Endothelial cell of umbilical vein (primary cell): ENCODE data around the gene SERPINA3. TPM values are rescaled to one million over a fixed set of nuclear protein-coding genes. Genes with fewer than 3 reads are reported as not detected.

Experiments
- BruUV-seq: library from RNA; stranded (reverse); fragments of 400-500 nt; replicated peaks from 2 replicates; lab custom pipeline; 2021; lab: Mats Ljungman, UMichigan
- CTCF ChIA-PET: fragments of 300-600, 350-600 bp; sonication (Branson Sonifier 250); formaldehyde crosslinking; loops from one replicate; lab custom pipeline; 2021; ENCODE audit warnings: antibody characterized with exemption, inconsistent platforms; lab: Charles Lee
- POLR2A ChIA-PET: fragments of 300-600, 350-600 bp; sonication (Branson Sonifier 250); formaldehyde crosslinking; loops from one replicate; lab custom pipeline; 2021; ENCODE audit warnings: antibody characterized with exemption, inconsistent platforms; lab: Charles Lee
- DNase-seq: peaks from one replicate; pipeline ENCODE4 v3.0.0-alpha.2; 2011; ENCODE audit warnings: low read depth, low spot score
- FAIRE-seq: peaks from 2 replicates; lab custom pipeline; 2011; peaks lifted over from hg19 to GRCh38; lab: Jason Lieb, UNC
- H2AFZ ChIP-seq: 2 replicates; pipeline ENCODE4 v1.6.0; 2012; ENCODE audit warnings: low read depth, low read length, control low read depth, inconsistent platforms
- H3K27ac ChIP-seq: 2 replicates; pipeline ENCODE4 v1.5.1; 2011; ENCODE audit warnings: low read depth, mild to moderate bottlenecking, control low read depth, low read length, moderate library complexity; ENCODE audit not compliant: insufficient read depth
- H3K27me3 ChIP-seq, 2 experiments: 2 replicates each; pipeline versions ENCODE4 v1.6.0 to v1.6.1; 2011; ENCODE audit warnings: low read length in 2 of 2, mixed read lengths in 1 of 2; ENCODE audit not compliant: control insufficient read depth in 2 of 2, insufficient read depth in 2 of 2
- H3K36me3 ChIP-seq, 2 experiments: 2 replicates in 1 of 2; 3 replicates in 1 of 2; pipeline ENCODE4 v1.5.1; 2011; ENCODE audit warnings: low read length in 2 of 2, mild to moderate bottlenecking in 1 of 2, moderate library complexity in 1 of 2; ENCODE audit not compliant: control insufficient read depth in 2 of 2, insufficient read depth in 2 of 2; ENCODE audit errors: extremely low read depth in 1 of 2
- H3K4me1 ChIP-seq: 3 replicates; pipeline ENCODE4 v1.5.1; 2011; ENCODE audit warnings: mild to moderate bottlenecking, low read length; ENCODE audit not compliant: control insufficient read depth, insufficient read depth; ENCODE audit errors: extremely low read depth
- H3K4me2 ChIP-seq: 2 replicates; pipeline ENCODE4 v1.6.1; 2011; ENCODE audit warnings: low read length, control low read depth, mixed read lengths; ENCODE audit not compliant: insufficient read depth
- H3K4me3 ChIP-seq, 3 experiments: fragments of 200-600 bp in 1 of 3; sonication (generic), shearing (Covaris generic) in 1 of 3; replicated peaks in 1 of 3; 2 replicates each; pipeline ENCODE4 v1.5.1; 2011 to 2016; ENCODE audit warnings: control low read depth in 3 of 3, low read length in 3 of 3, mild to moderate bottlenecking in 2 of 3, inconsistent platforms in 1 of 3, low read depth in 1 of 3, moderate library complexity in 1 of 3; ENCODE audit not compliant: insufficient read depth in 1 of 3
- H3K79me2 ChIP-seq: 2 replicates; pipeline ENCODE4 v1.6.0; 2012; ENCODE audit warnings: low read length, inconsistent platforms; ENCODE audit not compliant: control insufficient read depth, insufficient read depth
- H3K9ac ChIP-seq: replicated peaks from 2 replicates; pipeline ENCODE3; 2011; ENCODE audit warnings: low read length, control low read depth; ENCODE audit not compliant: insufficient read depth; ENCODE audit errors: extremely low read depth
- H3K9me1 ChIP-seq: replicated peaks from 3 replicates; pipeline ENCODE4 v1.6.0; 2011; ENCODE audit warnings: mild to moderate bottlenecking, low read length; ENCODE audit not compliant: control insufficient read depth, insufficient read depth; ENCODE audit errors: extremely low read depth
- H3K9me3 ChIP-seq: replicated peaks from 2 replicates; pipeline ENCODE4 v1.5.1; 2012; ENCODE audit warnings: low read length, inconsistent platforms; ENCODE audit not compliant: control insufficient read depth, insufficient read depth
- H4K20me1 ChIP-seq: replicated peaks from 2 replicates; pipeline ENCODE3; 2011; ENCODE audit warnings: mild to moderate bottlenecking, low read length; ENCODE audit not compliant: control insufficient read depth, insufficient read depth; ENCODE audit errors: extremely low read depth
- CTCF ChIP-seq, 2 donors: IDR thresholded peaks; 1 replicate in 1 of 2; 2 replicates in 1 of 2; pipeline ENCODE4 v1.5.1; 2011; ENCODE audit warnings: low read length in 2 of 2, mild to moderate bottlenecking in 2 of 2, moderate library complexity in 2 of 2, control low read depth in 1 of 2, inconsistent platforms in 1 of 2, low read depth in 1 of 2; ENCODE audit not compliant: insufficient read depth in 1 of 2; ENCODE audit errors: extremely low read depth in 1 of 2
- EZH2 ChIP-seq: IDR thresholded peaks from 2 replicates; pipeline ENCODE4 v1.6.1; 2012; ENCODE audit warnings: borderline replicate concordance, low read depth, mild to moderate bottlenecking, moderate library complexity, low read length, inconsistent platforms; ENCODE audit not compliant: severe bottlenecking
- FOS ChIP-seq: IDR thresholded peaks from 2 replicates; pipeline ENCODE4 v1.6.1; 2011; ENCODE audit warnings: mild to moderate bottlenecking, low read length, moderate library complexity, borderline replicate concordance; ENCODE audit not compliant: insufficient read depth
- GATA2 ChIP-seq: IDR thresholded peaks from 2 replicates; pipeline ENCODE4 v1.7.0; 2011; ENCODE audit warnings: low read depth, mild to moderate bottlenecking, moderate library complexity, mixed read lengths, low read length; ENCODE audit not compliant: insufficient read length, insufficient read depth
- JUN ChIP-seq: IDR thresholded peaks from 2 replicates; pipeline ENCODE4 v1.6.1; 2011; ENCODE audit warnings: borderline replicate concordance, low read depth; ENCODE audit not compliant: insufficient read length, insufficient read depth
- MAX ChIP-seq: IDR thresholded peaks from 2 replicates; pipeline ENCODE4 v1.6.1; 2011; ENCODE audit not compliant: insufficient read depth, insufficient read length
- MYC ChIP-seq: IDR thresholded peaks from one replicate; pipeline ENCODE4 v1.6.1; 2011; ENCODE audit warnings: mild to moderate bottlenecking, low read depth, low read length
- POLR2A ChIP-seq: IDR thresholded peaks from 2 replicates; pipeline ENCODE4 v1.6.1; 2012; ENCODE audit warnings: low read depth, mild to moderate bottlenecking, control low read depth, low read length
- POLR2AphosphoS5 ChIP-seq: IDR thresholded peaks from 2 replicates; pipeline ENCODE4 v1.6.1; 2012; ENCODE audit warnings: low read depth, mild to moderate bottlenecking, control low read depth, low read length, moderate library complexity; ENCODE audit not compliant: insufficient read depth
- dilution Hi-C: fragments of 300-500 bp; cut with MboI; formaldehyde crosslinking; loops from one replicate; pipeline ENCODE4 v1.15.0; 2019; ENCODE audit warnings: low sequenced_read_pairs; ENCODE audit not compliant: extremely low pct_ligation_motif_present
- intact Hi-C: fragments of 100-400 bp; cut with micrococcal nuclease; formaldehyde crosslinking; loops from one replicate; pipeline ENCODE4 v1.10.0; 2022
- polyA plus RNA-seq, 4 experiments: library from polyadenylated mRNA; depleted of rRNA in 3 of 4; stranded (reverse) in 3 of 4; unstranded in 1 of 4; fragments of >200 nt; gene quantifications; 2 replicates each; pipeline versions ENCODE4 v1.2.1 to v1.2.3, GENCODE V29; 2011 to 2012; ENCODE audit warnings: missing spikeins in 1 of 4
- total RNA-seq: library from RNA; stranded (reverse); gene quantifications from 2 replicates; pipeline ENCODE4 v1.2.3, GENCODE V29; 2021

The SERPINA3 gene
- total and polyA plus RNA-seq, 2 donors (not counting 3 experiments of a cell fraction or from before 2014, with no cell fraction given) = not detected

GRCh38 chr14:94614802-94615201 is 2.6 kb downstream of the SERPINA3 start:
- TF ChIP-seq POLR2A (no peak), CTCF (IDR thresholded peaks at IDR 0.05; ENCODE audit: extremely low read depth in 1 of 2, insufficient read depth in 1 of 2, low read depth in 1 of 2, low read length in 2 of 2) (no peak), FOS (no peak), JUN (no peak), POLR2AphosphoS5 (no peak), EZH2 (no peak), GATA2 (no peak), MAX (no peak), MYC (no peak)
- intact Hi-C loops = no loop called here
- H3K4me2 ChIP-seq = no peak overlapping the region
- no peaks in the 10 kb centered on the region for H3K4me1 ChIP-seq
- FAIRE-seq (no peak), DNase-seq (no peak)
- no peaks in the 10 kb centered on the region for H3K9me1 ChIP-seq
- no peaks in the 10 kb centered on the region for H3K36me3 ChIP-seq
- no peak overlapping the region for H3K27ac ChIP-seq
- no peaks in the 10 kb centered on the region for H3K79me2 ChIP-seq
- POLR2A ChIA-PET = no interaction called here
- dilution Hi-C loops = no loop called here
- no peaks in the 10 kb centered on the region for H3K27me3 ChIP-seq
- H2AFZ ChIP-seq = no peak overlapping the region
- H3K4me3 ChIP-seq = no peak overlapping the region
- no peak overlapping the region for H3K9ac ChIP-seq
- BruUV-seq = no TSS peak
- CTCF ChIA-PET = no interaction called here
- no peaks in the 10 kb centered on the region for H4K20me1 ChIP-seq
- H3K9me3 ChIP-seq = no peaks in the 10 kb centered on the region
